OCI-LY7 (cell line): ENCODE measurements around the gene TEX14. TPM values are rescaled to one million over a fixed set of nuclear protein-coding genes. Genes with fewer than 3 reads are reported as not detected.

Experiments used
- BruUV-seq: library from RNA; stranded (reverse); fragments of 400-500 nt; replicated peaks from 2 replicates; lab custom pipeline; 2021; lab: Mats Ljungman, UMichigan
- CTCF ChIA-PET: fragments of 300-600 bp; sonication (Branson Sonifier 250); formaldehyde crosslinking; loops from one replicate; lab custom pipeline; 2022; ENCODE audit warnings: antibody characterized with exemption; ENCODE audit not compliant: unreplicated experiment; lab: Charles Lee
- POLR2A ChIA-PET: fragments of 300-600 bp; sonication (Branson Sonifier 250); formaldehyde crosslinking; loops from one replicate; lab custom pipeline; 2022; ENCODE audit warnings: antibody characterized with exemption; lab: Charles Lee
- DNase-seq: peaks from one replicate; pipeline ENCODE4 v3.0.0-alpha.2; 2015; ENCODE audit warnings: low spot score
- H2AFZ ChIP-seq: fragments of 200-600 bp; sonication (generic), shearing (Covaris generic); 2 replicates; pipeline ENCODE4 v1.6.1; 2014; ENCODE audit warnings: mild to moderate bottlenecking, antibody characterized with exemption, low read length, moderate library complexity
- H3K27ac ChIP-seq: fragments of 200-600 bp; sonication (generic); 2 replicates; pipeline ENCODE4 v1.5.1; 2014; ENCODE audit warnings: mixed run types, low read depth, mild to moderate bottlenecking, moderate library complexity, low read length, inconsistent platforms; ENCODE audit not compliant: poor library complexity, severe bottlenecking
- H3K36me3 ChIP-seq: fragments of 200-600 bp; sonication (generic); 2 replicates; pipeline ENCODE4 v1.6.1; 2014; ENCODE audit warnings: mild to moderate bottlenecking, antibody characterized with exemption, low read length, moderate library complexity, mixed read lengths; ENCODE audit not compliant: insufficient read depth
- H3K4me1 ChIP-seq: fragments of 200-600 bp; sonication (generic); 2 replicates; pipeline ENCODE4 v1.5.1; 2014; ENCODE audit warnings: mild to moderate bottlenecking, low read length; ENCODE audit not compliant: insufficient read depth, poor library complexity, severe bottlenecking
- H3K4me2 ChIP-seq: fragments of 200-600 bp; sonication (generic); 2 replicates; pipeline ENCODE4 v1.6.1; 2014; ENCODE audit warnings: mild to moderate bottlenecking, low read length
- H3K4me3 ChIP-seq: fragments of 200-600 bp; sonication (generic); 2 replicates; pipeline ENCODE4 v1.5.1; 2014; ENCODE audit warnings: mild to moderate bottlenecking, low read depth, low read length; ENCODE audit not compliant: poor library complexity, severe bottlenecking
- H3K79me2 ChIP-seq: fragments of 200-600 bp; sonication (generic); 2 replicates; pipeline ENCODE4 v1.6.1; 2016; ENCODE audit warnings: low read depth, mild to moderate bottlenecking, low read length, moderate library complexity, mixed read lengths; ENCODE audit not compliant: insufficient read depth
- H3K9me2 ChIP-seq: fragments of 200-600 bp; sonication (generic); 2 replicates; pipeline ENCODE4 v1.6.1; 2016; ENCODE audit warnings: mild to moderate bottlenecking, low read length, mixed read lengths; ENCODE audit not compliant: insufficient read depth
- H3K9me3 ChIP-seq: fragments of 200-600 bp; sonication (generic); 2 replicates; pipeline ENCODE4 v1.6.1; 2014; ENCODE audit warnings: mild to moderate bottlenecking, mixed run types, low read length, mixed read lengths
- H4K20me1 ChIP-seq: fragments of 200-600 bp; sonication (generic); 2 replicates; pipeline ENCODE4 v1.6.1; 2014; ENCODE audit warnings: mild to moderate bottlenecking, antibody characterized with exemption, low read length, moderate library complexity, mixed read lengths; ENCODE audit not compliant: insufficient read depth
- CTCF ChIP-seq: fragments of 200-600 bp; sonication (generic); conservative IDR thresholded peaks from 2 replicates; pipeline ENCODE4 v1.5.1; 2014; ENCODE audit warnings: mild to moderate bottlenecking, antibody characterized with exemption, low read length, moderate library complexity, mixed read lengths
- EZH2phosphoT487 ChIP-seq: fragments of 200-600 bp; sonication (generic); IDR thresholded peaks from 2 replicates; pipeline ENCODE4 v1.6.1; 2018; ENCODE audit warnings: low read depth, borderline replicate concordance, mild to moderate bottlenecking, mixed run types, antibody characterized with exemption, low read length, moderate library complexity, mixed read lengths
- intact Hi-C: fragments of 100-400 bp; cut with micrococcal nuclease; formaldehyde crosslinking; loops from one replicate; pipeline ENCODE4 v1.10.0; 2022; ENCODE audit not compliant: unreplicated experiment
- total RNA-seq, 2 experiments: library from RNA; depleted of rRNA in 1 of 2; stranded (reverse); fragments of >200 nt in 1 of 2; shearing (Covaris generic) in 1 of 2; gene quantifications; 2 replicates each; pipeline ENCODE4 v1.2.3, GENCODE V29; 2014 to 2022

Gene TEX14
- total RNA-seq, 2 experiments from 2014 or later, result 0.69 to 2.3 TPM

DNA sequence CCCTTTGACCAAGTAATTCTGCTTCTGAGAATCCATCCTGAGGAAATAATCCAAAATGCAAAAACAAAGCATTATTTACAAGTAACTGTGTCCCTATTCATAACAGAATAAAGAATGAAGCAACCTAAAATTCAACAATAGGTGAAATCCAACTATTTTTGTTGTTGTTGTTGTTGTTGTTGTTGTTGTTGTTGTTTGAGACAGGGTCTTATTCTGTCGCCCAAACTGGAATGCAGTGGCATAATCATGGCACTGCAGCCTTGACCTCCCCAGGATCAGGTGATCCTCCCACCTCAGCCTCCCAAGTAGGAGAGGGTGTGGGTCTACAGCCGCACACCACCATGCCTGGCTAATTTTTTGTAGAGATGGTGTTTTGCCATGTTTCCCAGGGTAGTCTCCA is 101.5 kb downstream of the TEX14 start:
- no peak overlapping the region for H2AFZ ChIP-seq
- intact Hi-C loops, result no loop called here
- no TSS peak for BruUV-seq
- H3K27ac ChIP-seq, result no peak overlapping the region
- no peak overlapping the region for H3K4me3 ChIP-seq
- no peaks in the 10 kb centered on the region for H3K4me1 ChIP-seq
- ChIA-PET POLR2A (no interaction called here), CTCF (no interaction called here)
- no peaks in the 10 kb centered on the region for H4K20me1 ChIP-seq
- no peaks in the 10 kb centered on the region for H3K9me2 ChIP-seq
- no peak overlapping the region for H3K4me2 ChIP-seq
- DNase-seq, result no peak
- H3K9me3 ChIP-seq, result no peaks in the 10 kb centered on the region
- no peaks in the 10 kb centered on the region for H3K36me3 ChIP-seq
- TF ChIP-seq EZH2phosphoT487 (no peak), CTCF (no peak)
- H3K79me2 ChIP-seq, result no peaks in the 10 kb centered on the region

- CTCF ChIA-PET, result interaction anchor here (0.6 to 1.2 kb wide), 3 partner anchors 10 to 73 kb away, joined by 3 to 5 read pairs (median 5); no protein-coding TSS in a partner anchor
- BruUV-seq, result no TSS peak
- intact Hi-C loops, result loop anchor here (1.0 to 2.0 kb wide), 4 partner anchors 44 to 418 kb away; no protein-coding TSS in a partner anchor
- Histone ChIP-seq H3K9me2 (no peaks in the 10 kb centered on the region), H3K4me1 (no peaks in the 10 kb centered on the region), H3K79me2 (no peaks in the 10 kb centered on the region), H3K4me2 (no peak overlapping the region), H3K27ac (no peak overlapping the region), H3K4me3 (no peak overlapping the region), H2AFZ (peak overlapping the region; percentile 8; the same call in 1 of the 2 replicates), H3K9me3 (no peaks in the 10 kb centered on the region), H3K36me3 (no peaks in the 10 kb centered on the region), H4K20me1 (no peaks in the 10 kb centered on the region)
- no peak for TF ChIP-seq EZH2phosphoT487
- TF ChIP-seq CTCF, result peak; percentile 98
- POLR2A ChIA-PET, result interaction anchor here (0.5 to 2.5 kb wide), 5 partner anchors 9 to 55 kb away, joined by 3 to 14 read pairs (median 3); no protein-coding TSS in a partner anchor
- peak; percentile 73 for DNase-seq
These were observed 104.1 kb downstream of the TEX14 start for GRCh38 chr17:58587713-58588117.

DNA sequence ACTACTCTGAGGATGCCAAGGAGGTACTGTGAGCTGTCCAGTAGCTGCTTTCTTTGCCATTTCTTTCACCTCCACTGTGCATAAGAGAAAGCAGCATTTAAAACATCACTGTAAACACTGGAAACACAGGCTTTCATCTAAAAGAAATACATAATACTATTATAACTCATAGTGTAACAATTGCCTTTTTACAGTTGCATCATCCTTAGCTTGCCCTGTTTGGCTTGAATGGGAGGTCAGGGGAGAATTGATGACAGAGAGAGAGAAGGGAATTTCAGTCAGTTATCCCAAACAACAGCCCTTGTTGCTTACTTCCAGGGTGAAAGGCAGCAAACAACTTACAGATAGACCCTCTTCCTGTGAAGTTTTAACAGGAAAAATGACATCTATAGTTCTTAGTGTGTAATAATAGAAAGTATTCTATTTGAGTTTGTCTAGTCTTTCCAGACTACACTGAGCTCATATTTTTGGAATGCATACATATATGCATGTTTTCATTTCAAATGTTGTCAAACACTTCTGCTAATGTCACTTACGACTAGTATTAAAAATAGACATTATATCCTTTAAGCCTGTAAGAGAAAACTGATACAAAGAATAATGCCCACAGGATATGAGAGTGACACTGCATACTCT is 105.7 kb downstream of the TEX14 start:
- DNase-seq, result no peak
- H3K9me3 ChIP-seq, result no peaks in the 10 kb centered on the region; the same call in 1 of the 2 replicates
- H3K9me2 ChIP-seq, result no peaks in the 10 kb centered on the region
- H3K4me2 ChIP-seq, result no peak overlapping the region
- BruUV-seq, result no TSS peak
- CTCF ChIA-PET, result interaction anchor here (1.0 kb wide), 1 partner anchor 67 kb away, joined by 3 read pairs; no protein-coding TSS in a partner anchor
- intact Hi-C loops, result loop anchor here (2.0 kb wide), 1 partner anchor 73 kb away; no protein-coding TSS in a partner anchor
- POLR2A ChIA-PET, result interaction anchor here (0.6 to 1.7 kb wide), 4 partner anchors 12 to 414 kb away, joined by 3 to 10 read pairs (median 4); no protein-coding TSS in a partner anchor
- no peaks in the 10 kb centered on the region for H3K4me1 ChIP-seq
- no peak overlapping the region for H2AFZ ChIP-seq
- H3K79me2 ChIP-seq, result no peaks in the 10 kb centered on the region
- H3K4me3 ChIP-seq, result no peak overlapping the region
- H4K20me1 ChIP-seq, result no peaks in the 10 kb centered on the region
- no peak overlapping the region for H3K27ac ChIP-seq
- H3K36me3 ChIP-seq, result no peaks in the 10 kb centered on the region
- TF ChIP-seq CTCF (no peak), EZH2phosphoT487 (no peak)
